ENCODE results near the gene SIRPD. TPM values are rescaled to one million over a fixed set of nuclear protein-coding genes. Genes with fewer than 3 reads are reported as not detected.
A peak's percentile ranks its signal among the peaks of the same experiment; 100 is the strongest.

Gene SIRPD
- total RNA-seq, 1 experiment from 2014 or later, result 0.18 TPM

GRCh38 chr20:1568163-1568490 is 10.6 kb upstream of the SIRPD start:
- POLR2A ChIA-PET (ENCODE audit: unreplicated experiment), result interaction anchor here (0.8 kb wide), 1 partner anchor 209 kb away, joined by 11 read pairs; no protein-coding TSS in a partner anchor
- H3K36me3 ChIP-seq (ENCODE audit: low read depth, low read length), result no peaks in the 10 kb centered on the region; the same call in 1 of the 2 replicates
- DNase-seq (peak; percentile 9), ATAC-seq (no peak)
- TSS peak; percentile 87 for BruUV-seq (replicated peaks)
- TF ChIP-seq CTCF (conservative IDR thresholded peaks at IDR 0.05; ENCODE audit: low read depth, low read length) (no peak), EZH2phosphoT487 (IDR thresholded peaks at IDR 0.05; ENCODE audit: borderline replicate concordance, low read length) (no peak), EZH2 (IDR thresholded peaks at IDR 0.05; ENCODE audit: low read length, unreplicated experiment) (no peak)
- H3K27me3 ChIP-seq (ENCODE audit: low read length), result no peaks in the 10 kb centered on the region
- peak overlapping the region; percentile 88 for H3K9ac ChIP-seq (ENCODE audit: low read length)
- CTCF ChIA-PET, result interaction anchor here (0.7 to 1.0 kb wide), 2 partner anchors 196 to 209 kb away, joined by 3 to 5 read pairs; no protein-coding TSS in a partner anchor
- intact Hi-C loops (cut with micrococcal nuclease), result loop anchor here (2.0 kb wide), 2 partner anchors 57 to 59 kb away; no protein-coding TSS in a partner anchor
- H3K4me1 ChIP-seq (ENCODE audit: insufficient read depth, low read length), result peaks cover 47% of the 10 kb centered on the region
- H2AFZ ChIP-seq (ENCODE audit: low read length), result no peak overlapping the region
- H3K9me3 ChIP-seq (ENCODE audit: low read length), result no peaks in the 10 kb centered on the region
- H3K27ac ChIP-seq (ENCODE audit: low read length), result peak overlapping the region; percentile 98
- H3K4me3 ChIP-seq (ENCODE audit: low read length), result no peak overlapping the region
- peak overlapping the region; percentile 27 for H3K4me2 ChIP-seq (ENCODE audit: low read length)
- no peaks in the 10 kb centered on the region for H4K20me1 ChIP-seq (ENCODE audit: low read length)
- H3K79me2 ChIP-seq (ENCODE audit: low read length), result no peaks in the 10 kb centered on the region
- H3F3A ChIP-seq (ENCODE audit: low read length, unreplicated experiment), result peaks cover 21% of the 10 kb centered on the region
- H3K9me2 ChIP-seq (replicated peaks; ENCODE audit: low read length), result 0 out of 2 replicates have a peak, but pooled peaks cover 5% of the 10 kb centered on the region

- Histone ChIP-seq H3K27me3 (ENCODE audit: low read length) (no peaks in the 10 kb centered on the region), H3K9me3 (ENCODE audit: low read length) (no peaks in the 10 kb centered on the region), H3K79me2 (ENCODE audit: low read length) (no peaks in the 10 kb centered on the region), H3K4me3 (ENCODE audit: low read length) (no peak overlapping the region), H2AFZ (ENCODE audit: low read length) (no peak overlapping the region), H3K4me2 (ENCODE audit: low read length) (peak overlapping the region; percentile 42), H4K20me1 (ENCODE audit: low read length) (no peaks in the 10 kb centered on the region), H3K9me2 (replicated peaks; ENCODE audit: low read length) (0 out of 2 replicates have a peak, but pooled peaks cover 5% of the 10 kb centered on the region), H3K27ac (ENCODE audit: low read length) (peak overlapping the region; percentile 98), H3F3A (ENCODE audit: low read length, unreplicated experiment) (peaks cover 21% of the 10 kb centered on the region), H3K4me1 (ENCODE audit: insufficient read depth, low read length) (peaks cover 47% of the 10 kb centered on the region), H3K9ac (ENCODE audit: low read length) (peak overlapping the region; percentile 88), H3K36me3 (ENCODE audit: low read depth, low read length) (no peaks in the 10 kb centered on the region; the same call in 1 of the 2 replicates)
- POLR2A ChIA-PET (ENCODE audit: unreplicated experiment), result interaction anchor here (0.8 kb wide), 1 partner anchor 210 kb away, joined by 11 read pairs; no protein-coding TSS in a partner anchor
- intact Hi-C loops (cut with micrococcal nuclease), result loop anchor here (1.0 to 2.0 kb wide), 3 partner anchors 57 to 167 kb away; no protein-coding TSS in a partner anchor
- TF ChIP-seq CTCF (conservative IDR thresholded peaks at IDR 0.05; ENCODE audit: low read depth, low read length) (no peak), EZH2 (IDR thresholded peaks at IDR 0.05; ENCODE audit: low read length, unreplicated experiment) (no peak), EZH2phosphoT487 (IDR thresholded peaks at IDR 0.05; ENCODE audit: borderline replicate concordance, low read length) (no peak)
- no TSS peak for BruUV-seq (replicated peaks)
- DNase-seq (peak; percentile 99), ATAC-seq (peak; percentile 79)
- CTCF ChIA-PET, result interaction anchor here (0.7 to 1.1 kb wide), 4 partner anchors 58 to 209 kb away, joined by 3 to 5 read pairs (median 4); no protein-coding TSS in a partner anchor
These were observed 10.1 kb upstream of the SIRPD start for GRCh38 chr20:1567392-1568162.
